Ramos (cell line): ENCODE measurements around the gene TMEM141.
"Not testable (repeated sequence)": the region's sequence is repeated elsewhere in the genome, so short reads cannot be mapped to it uniquely, and the experiment has no call there.

Experiments
- in situ Hi-C: fragments of 300-500 bp; cut with MboI; formaldehyde crosslinking; loops from one replicate; pipeline ENCODE4 v1.14.3; 2022; ENCODE audit warnings: low sequenced_read_pairs; ENCODE audit not compliant: unreplicated experiment

TMEM141 gene

DNA sequence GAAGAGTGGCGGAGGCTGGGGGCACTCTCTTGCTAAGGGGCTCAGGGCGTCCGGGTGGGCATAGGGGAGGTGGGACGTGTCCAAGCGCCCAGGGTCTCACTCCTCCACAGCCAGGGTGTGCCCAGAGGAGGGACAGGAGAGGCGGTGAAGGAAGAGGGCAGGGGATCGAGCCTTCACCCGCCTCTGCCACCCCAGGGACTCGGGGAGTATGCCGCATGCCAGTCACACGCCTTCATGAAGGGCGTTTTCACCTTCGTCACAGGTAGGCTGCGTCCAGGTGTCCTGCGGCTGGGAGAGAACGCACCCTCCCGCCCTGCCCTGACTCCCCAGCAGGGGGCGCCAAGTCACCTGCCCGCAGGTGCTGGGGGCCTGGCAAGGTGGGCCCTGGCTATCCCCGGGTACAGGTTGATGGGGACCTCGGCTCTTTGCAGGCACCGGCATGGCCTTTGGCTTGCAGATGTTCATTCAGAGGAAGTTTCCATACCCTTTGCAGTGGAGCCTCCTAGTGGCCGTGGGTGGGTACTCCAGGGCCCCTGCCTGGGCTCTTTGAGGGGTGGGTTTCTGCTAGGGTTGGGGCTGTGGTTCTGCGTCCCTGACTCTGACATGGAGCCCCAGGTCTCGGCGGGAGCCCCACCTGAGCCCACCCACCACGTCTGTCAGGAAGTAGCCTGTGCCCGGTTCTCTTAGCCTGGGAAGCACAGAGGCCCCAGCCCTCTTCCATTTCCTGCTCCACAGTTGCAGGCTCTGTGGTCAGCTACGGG is 552 bp downstream of the TMEM141 start:
- in situ Hi-C loops, result loop anchor here (5.0 to 25.0 kb wide), 3 partner anchors 246 to 671 kb away; partner anchors contain the start of genes CYSRT1, NSMF, RNF224 and SLC34A3

DNA sequence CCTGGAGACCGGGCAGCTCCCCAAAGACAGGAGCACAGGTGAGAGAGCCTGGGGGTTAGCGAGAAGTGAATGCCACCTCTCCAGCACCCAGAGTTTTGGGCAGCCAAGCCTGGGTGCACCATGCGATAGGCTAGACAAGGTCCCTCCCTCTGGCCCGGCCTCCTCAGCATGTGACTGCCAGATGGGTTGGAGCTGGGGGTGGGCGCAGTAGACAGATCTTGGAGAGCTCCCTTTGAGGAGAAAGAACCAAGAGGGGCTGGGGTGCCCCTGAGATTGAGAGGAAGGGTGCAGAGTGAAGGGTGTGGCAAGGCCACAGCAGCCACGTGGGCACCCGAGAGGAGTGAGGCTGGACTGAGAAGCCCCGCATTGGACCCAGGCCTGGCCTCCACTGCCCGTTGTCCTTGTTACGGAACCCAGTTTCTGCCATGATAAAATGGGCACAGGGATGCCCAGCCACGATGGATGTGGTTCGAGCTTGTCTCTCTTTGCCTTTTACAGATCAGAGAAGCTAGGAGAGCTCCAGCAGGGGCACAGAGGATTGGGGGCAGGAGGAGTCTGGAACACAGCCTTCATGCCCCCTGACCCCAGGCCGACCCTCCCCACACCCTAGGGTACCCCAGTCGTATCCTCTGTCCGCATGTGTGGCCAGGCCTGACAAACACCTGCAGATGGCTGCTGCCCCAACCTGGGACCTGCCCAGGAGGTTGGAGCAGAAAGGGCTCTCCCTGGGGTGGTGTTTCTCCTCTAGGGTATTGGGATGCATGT is 1.4 kb downstream of the TMEM141 start:
- in situ Hi-C loops, result loop anchor here (5.0 to 25.0 kb wide), 3 partner anchors 245 to 670 kb away; partner anchors contain the start of genes CYSRT1, NSMF, RNF224 and SLC34A3

- in situ Hi-C loops, result loop anchor here (5.0 to 25.0 kb wide), 3 partner anchors 244 to 669 kb away; partner anchors contain the start of genes CYSRT1, NSMF, RNF224 and SLC34A3
Measured at GRCh38 chr9:136793086-136793946, 2.2 kb downstream of the TMEM141 start.

DNA sequence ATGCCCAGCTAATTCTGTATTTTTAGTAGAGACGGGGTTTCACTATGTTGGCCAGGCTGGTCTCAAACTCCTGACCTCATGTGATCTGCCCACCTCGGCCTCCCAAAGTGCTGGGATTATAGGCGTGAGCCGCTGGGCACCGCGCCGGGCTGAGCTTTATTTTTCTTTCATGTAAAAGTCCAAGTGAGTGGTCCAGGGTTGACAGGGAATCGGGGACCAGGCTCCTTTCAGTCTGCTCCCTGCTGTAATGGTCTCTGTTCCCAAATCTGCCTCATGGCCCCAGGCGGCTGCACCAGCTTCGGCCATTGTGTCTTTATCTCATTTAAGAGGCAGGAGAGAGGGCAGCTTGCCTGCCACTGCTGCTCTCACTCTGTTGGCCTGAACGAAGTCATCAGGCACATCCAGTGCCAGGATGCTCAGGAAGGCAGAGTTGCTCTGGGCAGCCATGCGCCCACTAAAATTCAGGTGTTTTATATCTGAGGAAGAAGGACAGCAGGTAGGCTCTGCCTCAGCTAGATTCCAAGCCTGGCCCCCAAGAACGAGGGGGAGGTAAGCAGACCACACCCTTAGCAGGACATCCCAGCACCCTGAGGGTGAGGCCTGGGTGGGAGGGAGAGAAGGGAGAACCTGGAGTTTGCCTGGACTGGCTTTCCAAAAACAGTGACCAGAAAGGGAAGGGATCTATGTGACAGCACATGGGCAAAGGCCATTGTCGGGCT is 3.3 kb downstream of the TMEM141 start:
- in situ Hi-C loops, result loop anchor here (5.0 to 25.0 kb wide), 3 partner anchors 243 to 668 kb away; partner anchors contain the start of genes CYSRT1, NSMF, RNF224 and SLC34A3

GRCh38 chr9:136795000-136795348 is 3.8 kb downstream of the TMEM141 start:
- in situ Hi-C loops, result loop anchor here (5.0 to 25.0 kb wide), 3 partner anchors 242 to 667 kb away; partner anchors contain the start of genes CYSRT1, NSMF, RNF224 and SLC34A3

GRCh38 chr9:136796238-136796774 is 5.2 kb downstream of the TMEM141 start, which contains the start of gene CCDC183:
TSS of gene CCDC183 (plus strand) at chr9:136796338. CDS start at chr9:136796398, 60 bp downstream.
- in situ Hi-C loops, result loop anchor here (25.0 kb wide), 2 partner anchors 441 to 666 kb away; partner anchors contain the start of genes CYSRT1, NSMF, RNF224 and SLC34A3

DNA sequence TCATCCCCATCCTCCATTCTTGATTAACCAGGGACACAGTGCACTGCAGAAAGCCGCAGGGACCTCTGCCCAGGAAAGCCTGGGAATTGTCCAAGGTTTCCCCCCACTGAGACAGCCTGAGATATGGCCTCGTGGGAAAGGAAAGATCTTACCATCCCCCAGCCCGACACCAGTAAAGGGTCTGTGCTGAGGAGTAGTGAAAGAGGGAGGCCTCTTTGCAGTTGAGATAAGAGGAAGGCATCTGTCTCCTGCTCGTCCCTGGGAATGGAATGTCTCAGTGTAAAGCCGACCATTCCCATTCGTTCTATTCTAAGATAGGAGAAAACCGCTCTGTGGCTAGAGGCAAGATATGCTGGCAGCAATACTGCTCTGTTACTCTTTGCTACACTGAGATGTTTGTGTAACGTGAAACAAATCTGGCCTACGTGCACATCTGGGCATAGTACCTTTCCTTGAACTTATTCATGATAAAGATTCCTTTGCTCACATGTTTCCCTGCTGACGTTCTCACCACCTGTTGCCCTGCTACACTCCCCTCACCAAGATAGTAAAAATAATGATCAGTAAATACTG is 5.7 kb downstream of the TMEM141 start:
- in situ Hi-C loops, result loop anchor here (25.0 kb wide), 2 partner anchors 440 to 665 kb away; partner anchors contain the start of genes CYSRT1, NSMF, RNF224 and SLC34A3

- in situ Hi-C loops, result loop anchor here (25.0 kb wide), 2 partner anchors 439 to 664 kb away; partner anchors contain the start of genes CYSRT1, NSMF, RNF224 and SLC34A3
Measured at GRCh38 chr9:136798708-136799078, 7.5 kb downstream of the TMEM141 start.

DNA sequence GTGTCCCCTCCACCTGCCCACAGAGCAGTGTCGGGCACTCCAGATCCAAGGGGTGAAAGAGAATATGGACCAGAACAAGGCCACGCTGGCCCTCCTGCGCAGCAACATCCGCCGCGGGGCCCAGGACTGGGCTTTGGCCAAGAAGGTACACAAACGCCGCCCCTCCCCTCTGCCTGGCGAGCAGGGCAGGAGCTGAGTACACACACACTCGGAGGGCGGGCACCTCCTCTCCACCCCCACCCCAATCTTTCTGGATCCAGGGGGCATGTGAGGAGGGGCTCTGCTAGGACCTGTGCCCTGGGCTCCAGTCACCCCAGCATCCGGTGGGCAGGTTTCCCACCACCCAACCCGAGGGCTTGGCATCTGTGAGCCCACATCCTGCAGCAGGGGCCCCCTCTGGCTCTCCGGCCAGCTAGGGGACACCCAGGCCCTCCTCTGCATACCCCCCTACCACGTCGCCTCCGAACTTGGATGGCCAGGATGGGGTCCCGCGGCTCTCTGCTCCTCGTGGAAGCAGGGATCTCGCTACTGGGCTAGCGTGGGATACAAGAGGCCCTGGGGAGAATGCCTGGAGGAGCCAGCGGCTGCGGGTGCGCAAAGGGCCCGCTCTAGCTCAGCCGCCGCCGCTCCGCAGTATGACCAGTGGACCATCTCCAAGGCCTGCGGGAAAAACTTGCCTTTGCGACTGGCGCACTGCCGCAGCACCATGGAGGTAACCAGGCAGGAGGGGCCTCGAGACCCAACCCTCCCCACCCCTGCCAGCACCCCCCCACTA is 8.1 kb downstream of the TMEM141 start:
- in situ Hi-C loops, result loop anchor here (25.0 kb wide), 2 partner anchors 438 to 663 kb away; partner anchors contain the start of genes CYSRT1, NSMF, RNF224 and SLC34A3

- in situ Hi-C loops, result loop anchor here (25.0 kb wide), 2 partner anchors 437 to 662 kb away; partner anchors contain the start of genes CYSRT1, NSMF, RNF224 and SLC34A3
Measured at GRCh38 chr9:136799854-136800657, 8.9 kb downstream of the TMEM141 start.

DNA sequence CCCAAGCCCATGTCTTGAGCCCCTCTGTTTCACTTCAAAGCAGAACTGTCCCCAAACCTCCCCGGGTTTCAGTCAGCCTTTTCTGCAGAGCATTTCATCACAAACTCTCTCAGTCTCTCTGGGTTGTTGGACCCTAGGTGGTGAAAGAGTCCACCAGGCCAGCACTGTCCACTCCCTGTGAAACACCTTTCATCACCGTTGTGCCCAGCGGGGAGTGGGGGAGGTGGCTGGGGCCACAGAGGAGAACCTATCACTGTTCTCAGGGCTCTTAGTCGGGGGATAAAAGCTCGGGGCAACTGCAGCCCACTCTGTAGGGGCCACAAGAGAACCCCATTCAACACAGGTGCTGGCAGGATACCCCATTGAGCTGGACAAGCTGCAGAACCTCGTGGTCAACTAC is 11.2 kb downstream of the TMEM141 start:
- in situ Hi-C loops, result no loop called here

DNA sequence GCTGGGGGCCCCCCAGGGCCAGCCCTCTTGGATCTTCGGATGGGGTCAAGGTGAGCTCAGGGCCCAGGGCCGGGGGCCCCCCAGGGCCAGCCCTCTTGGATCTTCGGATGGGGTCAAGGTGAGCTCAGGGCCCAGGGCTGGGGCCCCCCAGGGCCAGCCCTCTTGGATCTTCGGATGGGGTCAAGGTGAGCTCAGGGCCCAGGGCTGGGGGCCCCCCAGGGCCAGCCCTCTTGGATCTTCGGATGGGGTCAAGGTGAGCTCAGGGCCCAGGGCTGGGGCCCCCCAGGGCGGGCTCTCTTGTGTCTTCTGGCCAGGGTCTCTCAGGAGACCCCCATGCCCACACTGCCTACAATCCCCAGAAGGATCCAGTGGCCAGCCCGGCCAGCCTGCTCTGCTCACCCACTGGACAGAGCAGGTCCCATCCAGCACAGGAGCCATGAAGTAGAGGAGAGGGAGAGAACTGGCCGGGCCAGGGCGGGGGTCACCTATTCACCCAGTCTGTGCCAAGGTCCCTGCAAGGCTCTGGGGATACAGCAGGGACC is 11.9 kb downstream of the TMEM141 start:
- in situ Hi-C loops, result not testable (repeated sequence)

DNA sequence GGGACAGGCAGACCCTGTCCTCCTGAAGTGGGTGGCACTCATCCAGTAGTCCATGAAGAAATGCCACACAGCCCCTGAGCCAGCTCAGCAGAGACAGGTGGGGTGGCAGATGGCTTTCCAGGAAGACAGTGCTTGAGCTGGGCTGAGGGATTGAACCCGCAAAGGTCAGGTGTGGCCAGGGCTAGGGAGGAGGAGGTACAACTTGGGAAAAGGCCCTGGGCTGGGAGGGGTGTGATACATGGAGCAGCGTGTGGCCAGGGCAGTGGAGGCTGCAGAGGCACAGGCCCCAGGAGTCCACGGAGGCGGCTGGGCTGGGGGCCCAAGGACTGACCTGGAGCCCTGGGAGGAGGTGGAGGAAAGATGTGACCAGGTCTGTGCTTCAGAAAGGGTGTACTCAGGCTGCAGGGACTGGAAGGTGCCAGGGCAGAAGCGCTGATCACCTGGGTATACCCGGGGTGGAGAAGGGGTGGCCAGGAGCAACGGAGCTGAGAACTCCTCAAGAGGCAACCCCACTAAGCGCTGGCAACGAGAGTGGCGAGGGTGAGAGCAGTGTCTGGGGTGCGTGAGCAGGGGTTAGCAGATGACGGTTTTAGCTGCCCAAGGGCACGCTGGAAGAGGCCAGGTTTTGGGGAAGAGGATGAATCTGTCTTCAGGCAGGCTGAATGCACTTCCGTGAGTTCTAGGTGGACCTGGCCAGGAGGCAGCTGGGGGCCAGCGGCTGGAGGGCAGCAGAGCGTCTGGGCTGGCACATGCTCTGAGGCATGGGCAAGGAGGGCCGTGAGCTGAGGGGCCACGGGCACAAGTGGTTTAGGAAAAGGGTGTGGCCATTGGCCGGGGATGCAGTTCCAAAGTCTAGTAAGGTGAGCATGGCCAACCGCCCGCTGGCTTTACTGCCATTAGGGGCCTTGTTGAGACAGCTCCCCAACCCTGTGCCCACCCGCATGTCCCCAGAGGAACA is 12.7 kb downstream of the TMEM141 start:
- in situ Hi-C loops, result no loop called here

DNA sequence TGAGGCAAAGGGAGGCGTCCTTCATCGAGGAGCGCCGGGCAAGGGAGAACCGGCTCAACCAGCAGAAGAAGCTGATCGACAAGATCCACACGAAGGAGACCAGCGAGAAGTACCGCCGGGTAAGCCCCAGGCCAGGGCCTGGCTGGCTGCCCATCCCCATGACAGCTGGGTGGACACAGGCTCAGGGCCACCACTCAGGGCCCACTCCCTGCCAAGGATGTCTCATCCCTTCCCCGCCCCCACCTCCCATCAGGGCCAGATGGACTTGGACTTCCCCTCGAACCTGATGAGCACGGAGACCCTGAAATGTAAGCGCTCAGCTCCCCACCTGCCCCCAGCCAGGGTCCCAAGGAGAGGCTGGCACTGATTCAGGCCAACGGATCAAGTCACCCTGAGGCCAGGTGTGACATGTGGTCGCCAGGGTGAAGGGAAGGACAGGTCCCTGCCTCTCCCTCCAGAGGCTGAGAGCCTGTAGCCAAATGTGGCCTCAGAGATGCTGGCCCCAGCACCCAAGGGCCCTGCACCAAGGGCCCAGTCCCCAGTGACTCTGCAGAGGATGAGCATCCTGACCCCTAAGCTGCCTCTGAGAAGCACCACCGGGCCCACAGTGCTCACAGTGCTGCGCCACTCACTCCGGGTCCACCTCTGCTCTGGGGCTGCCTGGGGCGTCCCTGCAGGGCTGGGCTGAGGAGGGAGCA is 13.5 kb downstream of the TMEM141 start:
- in situ Hi-C loops, result no loop called here
